HG02678 (cell line): ENCODE measurements around the gene ANXA3.
A peak's percentile ranks its signal among the peaks of the same experiment; 100 is the strongest.

ENCODE experiments used
- ATAC-seq: cut with Tn5 transposase; IDR thresholded peaks from one replicate; pipeline ENCODE4 v1.9.1; 2021; ENCODE audit warnings: mild to moderate bottlenecking, moderate library complexity; ENCODE audit not compliant: unreplicated experiment

Gene ANXA3

GRCh38 chr4:78642934-78643333 lies 91.4 kb downstream of the ANXA3 start:
- ATAC-seq: no peak

DNA sequence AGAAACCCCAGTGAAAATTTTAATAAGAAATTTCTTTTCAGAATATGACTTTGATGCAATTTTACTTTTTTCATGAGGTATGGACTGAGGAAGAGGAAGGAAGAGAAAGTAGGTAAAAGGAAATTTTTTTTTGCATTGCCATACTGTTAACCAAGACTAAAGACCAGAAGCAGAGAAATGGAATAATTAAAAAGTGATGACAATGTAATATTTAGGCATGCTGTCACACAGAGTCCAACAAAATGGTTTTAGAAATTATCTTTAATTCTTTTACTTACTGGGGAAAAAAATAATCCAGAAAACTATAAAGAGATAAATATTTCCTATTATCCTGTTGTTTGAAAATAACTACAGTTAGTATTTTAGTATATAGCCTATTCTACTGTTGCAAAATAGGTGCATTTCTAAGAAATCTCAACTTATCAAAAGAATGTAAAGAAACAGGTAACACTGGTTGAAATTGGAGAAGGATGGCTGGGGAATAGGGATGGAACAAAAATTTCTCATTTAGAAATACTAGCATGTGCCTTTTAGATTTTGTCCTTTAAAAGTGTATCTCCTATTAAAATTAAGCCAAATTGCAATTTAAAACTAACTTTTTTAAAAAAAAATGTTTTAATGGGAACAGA lies 92.6 kb downstream of the ANXA3 start:
- no peak for ATAC-seq

DNA sequence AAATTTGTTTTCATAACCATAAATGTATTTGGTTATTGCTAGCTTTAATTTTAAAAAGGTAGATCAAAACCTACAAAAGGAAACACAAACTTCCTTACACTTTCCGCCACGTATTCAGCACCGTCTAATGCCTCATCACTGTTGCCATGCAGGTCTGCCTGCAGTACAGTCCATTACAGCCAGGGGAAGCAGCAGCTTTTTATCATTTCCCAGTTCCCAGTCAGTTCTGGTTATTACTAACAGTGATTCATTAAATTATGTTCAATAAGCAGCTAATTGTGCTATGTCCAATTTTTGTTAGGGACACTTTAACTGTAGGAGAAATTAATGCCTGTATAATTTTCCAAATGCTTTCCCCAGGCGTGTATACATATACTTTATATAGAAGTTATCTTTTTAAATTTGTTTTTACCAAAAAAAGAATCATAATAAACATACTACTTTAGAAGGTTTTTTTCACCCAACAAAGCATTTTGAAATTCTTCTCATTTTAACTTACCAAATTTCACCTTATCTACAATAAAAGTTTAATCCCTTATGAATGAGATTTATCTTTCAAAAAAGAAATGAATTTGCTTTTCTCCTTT lies 93.3 kb downstream of the ANXA3 start:
- peak; percentile 95 for ATAC-seq

DNA sequence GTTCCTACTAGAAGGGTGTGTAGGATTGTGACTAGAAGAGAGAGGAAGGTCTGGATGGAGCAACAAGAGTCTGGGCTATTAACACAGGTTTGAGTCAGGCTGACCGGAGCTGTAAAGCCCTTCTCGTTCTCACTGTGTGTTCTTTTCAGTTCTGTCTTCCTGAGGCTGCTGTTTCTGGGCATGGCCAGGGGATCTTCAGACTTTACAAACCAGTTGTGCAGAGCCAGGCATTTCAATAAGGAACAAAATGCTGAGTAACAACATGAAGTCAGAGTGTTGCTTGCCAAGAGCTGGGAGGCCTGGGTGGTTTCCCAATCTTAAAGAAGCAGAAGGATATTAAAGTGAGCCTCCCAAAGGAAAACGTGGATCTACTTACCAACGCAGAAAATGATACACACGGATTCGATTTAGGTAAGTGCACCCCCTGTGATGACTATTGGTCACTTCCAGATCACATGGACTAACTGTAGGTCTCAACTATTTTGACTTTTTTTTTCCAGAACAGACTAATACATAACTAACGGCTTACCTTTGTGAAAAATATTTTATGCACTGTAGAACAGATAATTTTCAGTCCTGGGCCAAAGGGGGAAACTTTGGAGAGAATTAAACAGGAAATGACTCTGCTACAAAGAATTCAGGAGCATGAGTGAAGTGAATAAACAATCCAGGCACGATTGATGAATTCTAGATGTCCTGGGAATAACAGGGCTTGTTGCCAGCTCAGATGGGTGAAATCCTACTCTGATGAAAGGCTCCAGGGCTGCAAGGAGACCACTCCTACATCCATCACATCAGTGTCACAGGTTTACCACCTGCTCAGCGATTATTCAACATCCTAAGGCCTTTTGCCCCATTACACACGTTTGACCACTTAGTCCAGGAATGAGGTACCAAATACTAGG lies 94.5 kb downstream of the ANXA3 start:
- ATAC-seq: no peak

- no peak for ATAC-seq
These were observed 95.7 kb downstream of the ANXA3 start for GRCh38 chr4:78647272-78647671.

DNA sequence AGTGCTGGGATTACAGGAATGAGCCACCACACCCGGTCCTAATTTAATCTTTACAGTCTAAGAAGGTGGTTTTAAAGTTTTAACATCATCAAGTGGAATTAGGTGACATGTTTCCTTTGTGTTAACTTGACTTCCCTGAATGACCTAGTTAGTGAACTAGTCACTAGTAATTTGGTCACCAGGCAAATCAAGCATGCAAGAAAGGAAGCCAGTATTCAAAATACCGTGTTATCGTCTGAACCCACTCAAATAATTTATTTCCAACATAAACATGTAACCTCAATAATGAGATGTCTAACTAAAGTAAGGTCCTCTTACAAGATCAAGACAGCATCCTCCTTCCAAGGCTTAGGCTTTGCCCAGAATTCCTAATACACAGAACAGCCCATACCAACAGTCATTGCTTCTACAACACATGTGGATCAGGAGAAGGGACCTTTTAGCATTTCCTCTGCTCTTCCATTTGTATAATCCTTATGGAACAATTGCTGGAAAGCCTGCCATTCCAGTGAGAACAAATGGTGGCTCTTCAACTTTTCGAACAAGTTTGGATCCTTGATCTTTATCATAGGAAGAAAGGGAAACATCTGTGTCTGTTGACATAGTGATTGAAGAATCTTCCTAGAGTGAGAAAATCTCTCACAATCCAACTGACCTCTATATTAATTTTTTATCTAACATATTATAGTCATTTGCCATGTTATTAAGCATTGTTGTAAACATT lies 97.2 kb downstream of the ANXA3 start:
- ATAC-seq: no peak

- ATAC-seq: no peak
These were observed 98.8 kb downstream of the ANXA3 start for GRCh38 chr4:78650106-78651024.

DNA sequence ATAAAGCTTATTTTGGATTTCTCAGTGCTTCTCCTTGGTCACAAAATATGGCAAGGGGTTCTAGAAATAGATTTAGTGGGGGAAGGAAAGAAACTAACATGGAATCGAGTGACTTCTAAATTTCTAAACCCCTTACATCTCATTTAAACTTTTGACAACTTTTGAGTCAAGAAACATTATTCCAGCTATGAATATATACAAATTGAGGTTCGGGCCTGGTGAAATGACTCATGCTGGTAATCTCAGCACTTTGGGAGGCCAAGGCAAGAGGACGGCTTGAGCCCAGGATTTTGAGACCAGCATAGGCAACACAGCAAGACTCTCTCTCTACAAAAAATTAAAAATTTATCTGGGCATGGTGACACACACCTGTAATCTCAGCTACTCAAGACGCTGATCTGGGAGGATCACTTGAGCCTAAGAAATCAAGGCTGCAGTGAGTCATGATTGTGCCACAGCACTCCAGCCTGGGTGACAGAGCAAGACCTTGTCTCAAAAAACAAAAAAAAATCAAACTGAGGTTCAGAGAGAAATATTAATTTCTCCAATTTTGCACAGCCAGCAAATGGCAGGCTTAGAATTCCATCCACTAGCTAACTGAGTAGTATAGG lies 99.8 kb downstream of the ANXA3 start:
- ATAC-seq: no peak

- no peak for ATAC-seq
These were observed 100.8 kb downstream of the ANXA3 start for GRCh38 chr4:78652282-78652876.

DNA sequence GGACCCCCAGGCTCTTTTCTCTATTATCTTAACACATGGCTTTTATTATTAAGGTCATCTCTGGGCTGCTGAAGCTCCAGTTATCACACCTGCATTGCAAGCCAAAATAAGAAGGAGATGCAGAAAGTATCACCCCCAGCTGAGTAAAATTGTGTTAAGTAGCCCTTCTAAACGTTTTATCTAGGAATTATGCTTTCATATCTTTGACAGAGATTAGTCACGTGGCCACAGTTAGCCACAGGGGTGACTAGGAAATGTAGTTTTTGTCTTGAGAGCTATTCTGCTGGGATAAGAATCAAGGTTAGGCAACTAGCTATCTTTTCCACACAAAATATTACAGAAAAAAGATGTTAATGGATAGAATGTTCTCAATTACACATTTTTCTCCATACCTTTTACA lies 102.1 kb downstream of the ANXA3 start:
- no peak for ATAC-seq

DNA sequence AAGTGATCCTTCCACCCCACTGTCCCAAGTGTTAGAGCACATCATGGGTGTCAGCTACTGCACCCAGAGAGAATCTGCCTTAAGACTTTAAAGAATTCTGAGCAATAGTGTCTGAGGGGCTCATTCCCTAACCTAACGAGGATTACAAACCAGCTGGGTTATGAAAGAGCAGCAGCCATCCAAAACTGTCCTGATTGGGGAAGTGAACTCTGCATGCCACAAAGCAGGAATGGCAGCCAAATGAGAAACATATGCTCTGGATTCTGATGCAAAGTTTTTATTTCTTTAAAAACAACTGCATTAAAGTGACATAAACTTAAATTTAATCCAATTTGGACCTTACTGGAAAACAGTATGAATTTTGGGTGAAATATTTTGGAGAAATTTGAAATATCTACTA lies 103.2 kb downstream of the ANXA3 start:
- ATAC-seq: no peak

- peak; percentile 33 for ATAC-seq
These were observed 105.4 kb downstream of the ANXA3 start for GRCh38 chr4:78656968-78657445.

- ATAC-seq: no peak
These were observed 107.7 kb downstream of the ANXA3 start for GRCh38 chr4:78659264-78659663.

DNA sequence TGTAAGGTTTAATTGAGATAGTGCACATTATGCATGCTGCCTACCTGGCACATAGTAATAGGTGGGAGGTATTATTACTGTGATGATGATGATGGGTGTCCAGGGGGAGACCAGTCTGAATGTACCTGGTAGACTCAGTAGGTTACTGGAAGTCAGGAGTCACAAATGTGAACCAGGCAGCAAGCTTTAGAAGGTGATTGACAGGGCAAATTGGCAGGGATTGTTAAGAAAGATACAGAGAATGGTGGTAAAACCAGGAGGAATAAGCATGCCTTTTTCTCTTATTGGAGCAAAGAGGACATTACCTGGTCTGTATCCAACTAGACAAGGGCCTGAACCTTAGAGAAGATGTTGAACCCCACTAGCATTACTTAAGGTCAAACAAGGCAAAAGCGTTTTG lies 108.1 kb downstream of the ANXA3 start:
- no peak for ATAC-seq
